ENCODE measurements around the gene PARS2.

DNA sequence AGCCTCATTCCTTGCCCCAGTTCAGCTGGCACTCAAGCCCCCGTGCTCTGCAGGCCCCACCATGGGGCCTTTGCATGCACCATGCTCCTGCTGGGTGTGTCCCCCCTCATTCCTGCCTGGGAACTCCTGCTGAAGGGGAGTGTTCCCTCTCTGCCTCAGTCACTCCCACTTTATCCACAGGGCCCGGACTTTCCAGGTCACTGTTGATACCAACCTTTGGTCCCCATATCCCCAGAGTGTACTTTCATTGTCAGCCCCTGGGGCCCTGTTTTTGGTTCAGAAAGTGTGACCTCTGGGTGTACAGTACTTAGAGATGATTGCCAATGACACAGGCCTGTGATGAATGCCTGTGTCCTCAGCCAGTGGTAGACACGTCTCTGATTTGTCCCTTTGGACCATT, 33.9 kb upstream of the PARS2 start:
- TF ChIP-seq, protein P1, sequence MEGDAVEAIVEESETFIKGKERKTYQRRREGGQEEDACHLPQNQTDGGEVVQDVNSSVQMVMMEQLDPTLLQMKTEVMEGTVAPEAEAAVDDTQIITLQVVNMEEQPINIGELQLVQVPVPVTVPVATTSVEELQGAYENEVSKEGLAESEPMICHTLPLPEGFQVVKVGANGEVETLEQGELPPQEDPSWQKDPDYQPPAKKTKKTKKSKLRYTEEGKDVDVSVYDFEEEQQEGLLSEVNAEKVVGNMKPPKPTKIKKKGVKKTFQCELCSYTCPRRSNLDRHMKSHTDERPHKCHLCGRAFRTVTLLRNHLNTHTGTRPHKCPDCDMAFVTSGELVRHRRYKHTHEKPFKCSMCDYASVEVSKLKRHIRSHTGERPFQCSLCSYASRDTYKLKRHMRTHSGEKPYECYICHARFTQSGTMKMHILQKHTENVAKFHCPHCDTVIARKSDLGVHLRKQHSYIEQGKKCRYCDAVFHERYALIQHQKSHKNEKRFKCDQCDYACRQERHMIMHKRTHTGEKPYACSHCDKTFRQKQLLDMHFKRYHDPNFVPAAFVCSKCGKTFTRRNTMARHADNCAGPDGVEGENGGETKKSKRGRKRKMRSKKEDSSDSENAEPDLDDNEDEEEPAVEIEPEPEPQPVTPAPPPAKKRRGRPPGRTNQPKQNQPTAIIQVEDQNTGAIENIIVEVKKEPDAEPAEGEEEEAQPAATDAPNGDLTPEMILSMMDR (IDR thresholded peaks at IDR 0.05): no peak
- no peak for TF ChIP-seq POLR2A (IDR thresholded peaks at IDR 0.05)
